DOHH2 (cell line): ENCODE data around the gene WAS.

Source experiments
- H3F3A ChIP-seq: fragments of 200-600 bp; sonication (generic), shearing (Covaris generic); 2 replicates; pipeline ENCODE4 v1.6.0; 2016; ENCODE audit warnings: antibody characterized with exemption, mild to moderate bottlenecking; ENCODE audit not compliant: control insufficient read depth, insufficient read depth
- H3K27ac ChIP-seq: fragments of 200-600 bp; sonication (generic); 2 replicates; pipeline ENCODE4 v1.5.1; 2014; ENCODE audit warnings: low read depth, mild to moderate bottlenecking, low read length, moderate library complexity
- H3K27me3 ChIP-seq: fragments of 200-600 bp; sonication (generic); 2 replicates; pipeline ENCODE4 v1.6.1; 2014; ENCODE audit warnings: mild to moderate bottlenecking, low read length, mixed read lengths; ENCODE audit not compliant: control insufficient read depth
- H3K36me3 ChIP-seq: fragments of 200-600 bp; sonication (generic); 2 replicates; pipeline ENCODE4 v1.6.1; 2014; ENCODE audit warnings: mild to moderate bottlenecking, low read length, moderate library complexity, mixed read lengths; ENCODE audit not compliant: control insufficient read depth
- H3K4me1 ChIP-seq: fragments of 200-600 bp; sonication (generic); 2 replicates; pipeline ENCODE4 v1.6.1; 2014; ENCODE audit warnings: mild to moderate bottlenecking, low read length, mixed read lengths; ENCODE audit not compliant: control insufficient read depth
- H3K4me2 ChIP-seq: fragments of 200-600 bp; sonication (generic); 2 replicates; pipeline ENCODE4 v1.6.0; 2014; ENCODE audit warnings: mild to moderate bottlenecking, low read length, moderate library complexity
- H3K4me3 ChIP-seq: fragments of 200-600 bp; sonication (generic); 2 replicates; pipeline ENCODE4 v1.5.1; 2014; ENCODE audit warnings: mild to moderate bottlenecking, low read length, mixed read lengths
- H3K79me2 ChIP-seq: fragments of 200-600 bp; sonication (generic); 2 replicates; pipeline ENCODE4 v1.6.1; 2014; ENCODE audit warnings: mild to moderate bottlenecking, low read length, mixed read lengths; ENCODE audit not compliant: control insufficient read depth
- H3K9me2 ChIP-seq: fragments of 200-600 bp; sonication (generic); replicated peaks from 2 replicates; pipeline ENCODE4 v1.6.1; 2014; ENCODE audit warnings: mild to moderate bottlenecking, low read length, mixed read lengths; ENCODE audit not compliant: control insufficient read depth
- H3K9me3 ChIP-seq: fragments of 200-600 bp; sonication (generic); 2 replicates; pipeline ENCODE4 v1.6.1; 2014; ENCODE audit warnings: antibody characterized with exemption, low read length, mixed read lengths; ENCODE audit not compliant: control insufficient read depth, insufficient read depth
- H4K20me1 ChIP-seq: fragments of 200-600 bp; sonication (generic); 2 replicates; pipeline ENCODE4 v1.6.0; 2014; ENCODE audit warnings: low read depth, mild to moderate bottlenecking, antibody characterized with exemption, low read length, moderate library complexity; ENCODE audit not compliant: control insufficient read depth, insufficient read depth
- EZH2phosphoT487 ChIP-seq: fragments of 200-600 bp; sonication (generic); IDR thresholded peaks from 2 replicates; pipeline ENCODE4 v1.6.1; 2017; ENCODE audit warnings: borderline replicate concordance, mild to moderate bottlenecking, antibody characterized with exemption, low read length, moderate library complexity, mixed read lengths
- TF ChIP-seq, protein P1 (sequence below): fragments of 200-600 bp; sonication (generic); IDR thresholded peaks from one replicate; pipeline ENCODE4 v1.5.1; 2014; ENCODE audit warnings: antibody characterized with exemption, mild to moderate bottlenecking, low read depth, low read length; ENCODE audit not compliant: poor library complexity, severe bottlenecking

Gene WAS

DNA sequence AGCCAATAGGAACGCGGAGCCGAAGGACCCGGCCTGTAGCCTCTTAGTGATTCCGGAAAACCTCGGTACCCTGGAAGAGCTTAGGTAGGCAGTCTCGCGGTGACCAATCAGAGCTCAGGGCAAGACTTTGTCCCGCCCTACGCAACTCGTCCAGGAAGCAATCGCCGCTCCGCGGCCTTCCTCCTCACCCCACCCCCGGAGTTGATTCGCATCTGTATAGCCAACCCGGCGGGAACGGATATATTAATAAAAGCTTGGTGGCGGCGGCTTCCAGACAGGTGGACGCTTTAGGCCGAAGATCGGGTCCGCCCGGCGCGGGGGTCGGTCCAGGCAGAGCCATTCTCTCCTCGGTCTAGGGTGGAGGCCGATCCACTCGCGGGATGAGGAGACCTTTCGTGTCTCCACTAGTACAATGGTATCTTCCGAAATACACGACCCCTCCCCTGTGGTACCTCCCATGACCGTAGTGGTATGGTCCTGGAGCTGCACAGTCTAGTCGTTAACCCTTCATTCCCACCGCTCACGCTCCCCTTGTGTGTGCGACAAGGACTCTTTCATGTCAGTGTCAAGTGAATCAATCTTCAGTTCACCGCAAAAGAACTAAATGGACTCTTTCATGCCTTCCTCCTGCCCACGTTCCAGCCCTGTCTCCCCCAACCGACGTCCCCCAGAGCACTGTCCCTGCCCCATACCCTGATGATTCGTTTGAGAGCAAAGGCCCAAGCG lies 53.8 kb downstream of the WAS start:
- H4K20me1 ChIP-seq = no peaks in the 10 kb centered on the region
- peak overlapping the region; percentile 98 for H3K4me2 ChIP-seq
- H3K9me2 ChIP-seq = no peaks in the 10 kb centered on the region
- no peaks in the 10 kb centered on the region for H3F3A ChIP-seq
- peaks cover 5% of the 10 kb centered on the region for H3K79me2 ChIP-seq
- no peaks in the 10 kb centered on the region for H3K9me3 ChIP-seq
- TF ChIP-seq EZH2phosphoT487 = no peak
- TF ChIP-seq, protein P1, sequence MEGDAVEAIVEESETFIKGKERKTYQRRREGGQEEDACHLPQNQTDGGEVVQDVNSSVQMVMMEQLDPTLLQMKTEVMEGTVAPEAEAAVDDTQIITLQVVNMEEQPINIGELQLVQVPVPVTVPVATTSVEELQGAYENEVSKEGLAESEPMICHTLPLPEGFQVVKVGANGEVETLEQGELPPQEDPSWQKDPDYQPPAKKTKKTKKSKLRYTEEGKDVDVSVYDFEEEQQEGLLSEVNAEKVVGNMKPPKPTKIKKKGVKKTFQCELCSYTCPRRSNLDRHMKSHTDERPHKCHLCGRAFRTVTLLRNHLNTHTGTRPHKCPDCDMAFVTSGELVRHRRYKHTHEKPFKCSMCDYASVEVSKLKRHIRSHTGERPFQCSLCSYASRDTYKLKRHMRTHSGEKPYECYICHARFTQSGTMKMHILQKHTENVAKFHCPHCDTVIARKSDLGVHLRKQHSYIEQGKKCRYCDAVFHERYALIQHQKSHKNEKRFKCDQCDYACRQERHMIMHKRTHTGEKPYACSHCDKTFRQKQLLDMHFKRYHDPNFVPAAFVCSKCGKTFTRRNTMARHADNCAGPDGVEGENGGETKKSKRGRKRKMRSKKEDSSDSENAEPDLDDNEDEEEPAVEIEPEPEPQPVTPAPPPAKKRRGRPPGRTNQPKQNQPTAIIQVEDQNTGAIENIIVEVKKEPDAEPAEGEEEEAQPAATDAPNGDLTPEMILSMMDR = no peak
- H3K4me3 ChIP-seq = peak overlapping the region; percentile 88
- peaks cover 18% of the 10 kb centered on the region for H3K4me1 ChIP-seq
- H3K27ac ChIP-seq = peak overlapping the region; percentile 89
- no peaks in the 10 kb centered on the region for H3K36me3 ChIP-seq
- H3K27me3 ChIP-seq = no peaks in the 10 kb centered on the region

DNA sequence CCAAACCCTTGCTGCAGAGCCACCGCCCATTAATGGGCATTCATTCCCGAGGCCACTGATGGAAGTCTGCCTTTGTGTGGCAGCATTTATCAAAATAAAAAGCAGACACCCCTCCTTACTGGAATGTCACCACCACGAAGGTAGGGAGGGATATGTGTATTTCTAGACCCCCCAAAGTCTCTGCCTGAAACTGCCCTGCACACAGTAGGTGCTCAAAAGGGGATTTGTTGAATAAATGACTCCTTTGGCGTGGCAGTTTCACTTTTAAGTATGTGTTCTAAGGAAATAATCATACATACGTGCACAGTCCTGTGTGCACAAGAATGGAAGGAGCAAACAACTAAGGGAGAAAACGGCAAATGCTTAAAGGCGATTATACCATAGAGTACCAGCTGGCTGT lies 54.3 kb downstream of the WAS start:
- Histone ChIP-seq H3F3A (no peaks in the 10 kb centered on the region), H3K79me2 (peaks cover 5% of the 10 kb centered on the region), H3K4me3 (peak overlapping the region; percentile 88), H3K27me3 (no peaks in the 10 kb centered on the region), H3K4me1 (peaks cover 18% of the 10 kb centered on the region), H3K9me2 (no peaks in the 10 kb centered on the region), H3K27ac (peak overlapping the region; percentile 89), H3K9me3 (no peaks in the 10 kb centered on the region), H4K20me1 (no peaks in the 10 kb centered on the region), H3K4me2 (peak overlapping the region; percentile 98), H3K36me3 (no peaks in the 10 kb centered on the region)
- TF ChIP-seq, protein P1 = no peak
- TF ChIP-seq EZH2phosphoT487 = no peak
